Heart left ventricle (tissue), 13 donors: ENCODE data around the gene LSM5.

ENCODE experiments used
- POLR2A ChIP-seq, 2 donors: fragments of 450-650 bp; IDR thresholded peaks; one replicate each; pipeline ENCODE4 v1.6.1; 2017; ENCODE audit warnings: antibody characterized with exemption in 2 of 2, mild to moderate bottlenecking in 2 of 2, moderate library complexity in 2 of 2
- TF ChIP-seq, protein P1 (sequence below), 12 donors: fragments of 200-600 bp; sonication (generic) in 4 of 12; IDR thresholded peaks; one replicate each; pipeline versions ENCODE4 v1.5.0 to v1.8.0; 2018 to 2022; ENCODE audit warnings: antibody characterized with exemption in 12 of 12, mild to moderate bottlenecking in 5 of 12
- donor health status: ischemic (EF 13 %, LVEDD 7.1; RV severe dilation, severe dysfunction).
- donor health status: DM: no; HTN: yes; CAD: no.
- donor health status: DM: no; HTN: no; CAD: no.
- donor health status: ischemic (EF 25% LVEDD 6.9; RV normal size, moderate dysfunction).
- donor health status: ischemic (EF 25% LVEDD 5.7; RV mildly dilated, moderate dysfunction).
- donor health status: ischemic (EF 35%, LVEDD 5.7; RV mildly dilated, moderate dysfunction).
- donor health status: nonischemic (EF 11% LVEDD 7.7; RV severe dilation, severe dysfunction).
- donor health status: DM: yes; HTN: yes; CAD: no.
- donor health status: PGD.
- donor health status: ischemic (EF 29% LVEDD 5.4; RV normal size, mild dysfunction).
- donor health status: nonischemic (EF 23%, LVEDD 6.1; RV moderate dilation, normal function).

DNA sequence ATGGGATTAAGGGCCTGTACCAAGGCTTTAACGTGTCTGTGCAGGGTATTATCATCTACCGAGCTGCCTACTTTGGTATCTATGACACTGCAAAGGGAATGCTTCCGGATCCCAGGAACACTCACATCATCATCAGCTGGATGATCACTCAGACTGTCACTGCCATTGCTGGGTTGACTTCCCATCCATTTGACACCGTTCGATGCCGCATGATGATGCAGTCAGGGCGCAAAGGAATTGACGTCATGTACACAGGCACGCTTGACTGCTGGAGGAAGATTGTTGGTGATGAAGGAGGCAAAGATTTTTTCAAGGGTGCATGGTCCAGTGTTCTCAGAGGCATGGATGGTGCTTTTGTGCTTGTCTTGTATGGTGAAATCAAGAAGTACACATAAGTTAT, 18.2 kb downstream of the LSM5 start:
- TF ChIP-seq, protein P1, sequence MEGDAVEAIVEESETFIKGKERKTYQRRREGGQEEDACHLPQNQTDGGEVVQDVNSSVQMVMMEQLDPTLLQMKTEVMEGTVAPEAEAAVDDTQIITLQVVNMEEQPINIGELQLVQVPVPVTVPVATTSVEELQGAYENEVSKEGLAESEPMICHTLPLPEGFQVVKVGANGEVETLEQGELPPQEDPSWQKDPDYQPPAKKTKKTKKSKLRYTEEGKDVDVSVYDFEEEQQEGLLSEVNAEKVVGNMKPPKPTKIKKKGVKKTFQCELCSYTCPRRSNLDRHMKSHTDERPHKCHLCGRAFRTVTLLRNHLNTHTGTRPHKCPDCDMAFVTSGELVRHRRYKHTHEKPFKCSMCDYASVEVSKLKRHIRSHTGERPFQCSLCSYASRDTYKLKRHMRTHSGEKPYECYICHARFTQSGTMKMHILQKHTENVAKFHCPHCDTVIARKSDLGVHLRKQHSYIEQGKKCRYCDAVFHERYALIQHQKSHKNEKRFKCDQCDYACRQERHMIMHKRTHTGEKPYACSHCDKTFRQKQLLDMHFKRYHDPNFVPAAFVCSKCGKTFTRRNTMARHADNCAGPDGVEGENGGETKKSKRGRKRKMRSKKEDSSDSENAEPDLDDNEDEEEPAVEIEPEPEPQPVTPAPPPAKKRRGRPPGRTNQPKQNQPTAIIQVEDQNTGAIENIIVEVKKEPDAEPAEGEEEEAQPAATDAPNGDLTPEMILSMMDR (IDR thresholded peaks at IDR 0.05) = no peak
- no peak for TF ChIP-seq POLR2A (IDR thresholded peaks at IDR 0.05)
